GM21360 (cell line): Measurements from ENCODE around the gene ZNF574.

ENCODE experiments used
- ATAC-seq: cut with Tn5 transposase; IDR thresholded peaks from one replicate; pipeline ENCODE4 v1.9.1; 2021; ENCODE audit warnings: mild to moderate bottlenecking, moderate library complexity; ENCODE audit not compliant: unreplicated experiment

ZNF574 gene

DNA sequence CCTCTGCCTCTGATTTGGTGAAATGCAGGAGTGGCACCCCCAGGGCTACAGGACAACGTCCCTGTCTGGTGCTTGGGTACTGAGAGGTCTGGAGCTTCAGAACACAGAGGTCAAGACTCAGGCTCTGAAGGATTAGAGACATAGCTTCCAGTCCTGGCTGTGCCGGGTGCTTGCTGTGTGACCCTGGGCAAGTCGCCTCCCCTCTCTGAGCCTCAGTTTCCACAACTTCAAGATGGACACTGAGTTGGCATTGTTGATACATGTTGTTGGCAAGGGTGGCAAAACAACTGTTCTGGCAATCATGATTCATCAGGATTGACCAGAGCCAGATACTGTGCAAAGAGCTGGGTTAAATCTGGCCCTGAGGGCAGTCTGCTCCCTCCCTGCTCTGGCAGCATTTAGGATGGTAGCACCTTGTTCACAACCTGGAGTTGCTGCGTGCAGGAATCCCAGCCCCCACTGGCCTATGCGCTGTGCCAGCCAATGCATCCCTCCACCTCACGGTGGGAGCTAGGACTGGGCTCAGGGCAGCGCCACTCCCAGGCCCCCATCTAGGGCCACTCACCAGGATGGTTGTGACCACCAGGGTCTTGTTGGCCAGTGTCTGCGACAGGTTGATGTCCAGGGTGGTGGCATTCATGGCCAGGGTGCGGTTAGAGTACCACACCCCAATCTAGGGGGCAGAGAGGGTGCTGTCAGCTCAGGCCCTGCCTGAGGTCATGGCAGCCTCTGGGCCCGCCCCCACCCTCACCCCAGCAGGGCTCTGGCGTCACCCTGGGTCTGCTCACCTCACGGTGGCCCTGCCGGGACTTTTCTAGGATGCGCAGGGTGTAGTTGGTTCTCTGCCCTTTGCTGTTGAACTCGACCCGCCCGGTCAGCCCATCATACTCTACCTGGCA is 22.7 kb upstream of the ZNF574 start:
- no peak for ATAC-seq

GRCh38 chr19:42054205-42054604 is 21.8 kb upstream of the ZNF574 start:
- ATAC-seq = no peak

DNA sequence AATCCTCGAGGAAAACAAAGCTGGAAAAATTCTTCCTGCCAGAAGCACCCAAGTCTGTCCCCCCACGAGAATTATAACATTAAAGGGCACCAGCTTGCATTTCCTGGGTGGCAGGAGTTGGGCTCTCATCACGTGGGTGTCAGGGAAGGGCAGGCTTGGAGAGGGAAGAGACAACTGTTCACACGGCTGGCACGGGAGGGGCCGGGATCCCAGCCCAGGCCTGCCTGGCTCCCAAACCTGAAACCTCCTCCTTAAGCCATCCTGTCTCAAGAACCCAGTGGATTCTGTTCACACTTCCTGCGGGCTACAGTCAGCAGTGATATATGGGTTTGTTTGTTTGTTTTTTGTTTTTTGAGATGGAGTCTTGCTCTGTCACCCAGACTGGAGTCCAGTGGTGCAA is 18.1 kb upstream of the ZNF574 start:
- no peak for ATAC-seq

DNA sequence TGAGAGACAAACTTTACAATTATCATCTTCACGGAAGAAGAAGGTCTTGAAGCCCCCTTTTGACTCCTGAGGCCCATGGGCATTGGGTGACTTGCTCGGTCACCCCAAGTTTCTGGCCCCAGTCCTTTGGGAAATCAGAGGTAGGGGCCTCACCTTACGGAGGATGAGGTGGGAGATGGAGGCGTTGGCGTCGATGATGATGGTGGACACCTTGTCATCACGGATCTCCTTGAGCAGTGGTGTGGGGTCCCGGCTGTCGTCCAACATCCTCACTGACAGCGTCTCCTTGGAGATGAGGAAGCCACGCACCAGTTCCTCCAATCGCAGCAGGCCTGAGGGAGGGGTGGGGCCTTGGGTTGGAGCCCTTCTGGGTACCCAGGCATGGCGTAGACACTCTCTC is 16.8 kb upstream of the ZNF574 start:
- no peak for ATAC-seq

- no peak for ATAC-seq
Observed at GRCh38 chr19:42060117-42060516, 15.8 kb upstream of the ZNF574 start.

DNA sequence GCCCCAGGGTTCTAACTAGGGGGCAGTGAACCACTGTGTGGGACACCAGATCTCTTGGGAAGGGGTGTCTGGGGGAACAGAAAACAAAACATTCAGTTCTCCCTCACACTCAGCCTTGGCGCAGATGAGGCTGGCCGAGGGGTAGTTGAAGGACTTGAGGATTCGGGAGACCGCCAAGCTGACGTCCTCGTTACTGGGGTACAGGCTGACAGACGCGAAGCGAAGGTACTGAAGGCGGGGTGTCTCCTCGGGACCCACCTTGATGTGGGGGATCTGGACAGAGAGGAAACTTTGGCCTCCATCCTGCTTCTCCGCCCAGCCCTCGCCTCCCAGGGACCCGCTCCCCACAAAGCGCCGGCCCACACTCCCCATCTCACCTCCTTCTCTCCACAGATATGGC is 13.6 kb upstream of the ZNF574 start:
- ATAC-seq = no peak

GRCh38 chr19:42064432-42064831 is 11.5 kb upstream of the ZNF574 start:
- ATAC-seq = no peak

GRCh38 chr19:42065051-42065450 is 10.9 kb upstream of the ZNF574 start:
- no peak for ATAC-seq

GRCh38 chr19:42065511-42065910 is 10.5 kb upstream of the ZNF574 start:
- ATAC-seq = no peak

DNA sequence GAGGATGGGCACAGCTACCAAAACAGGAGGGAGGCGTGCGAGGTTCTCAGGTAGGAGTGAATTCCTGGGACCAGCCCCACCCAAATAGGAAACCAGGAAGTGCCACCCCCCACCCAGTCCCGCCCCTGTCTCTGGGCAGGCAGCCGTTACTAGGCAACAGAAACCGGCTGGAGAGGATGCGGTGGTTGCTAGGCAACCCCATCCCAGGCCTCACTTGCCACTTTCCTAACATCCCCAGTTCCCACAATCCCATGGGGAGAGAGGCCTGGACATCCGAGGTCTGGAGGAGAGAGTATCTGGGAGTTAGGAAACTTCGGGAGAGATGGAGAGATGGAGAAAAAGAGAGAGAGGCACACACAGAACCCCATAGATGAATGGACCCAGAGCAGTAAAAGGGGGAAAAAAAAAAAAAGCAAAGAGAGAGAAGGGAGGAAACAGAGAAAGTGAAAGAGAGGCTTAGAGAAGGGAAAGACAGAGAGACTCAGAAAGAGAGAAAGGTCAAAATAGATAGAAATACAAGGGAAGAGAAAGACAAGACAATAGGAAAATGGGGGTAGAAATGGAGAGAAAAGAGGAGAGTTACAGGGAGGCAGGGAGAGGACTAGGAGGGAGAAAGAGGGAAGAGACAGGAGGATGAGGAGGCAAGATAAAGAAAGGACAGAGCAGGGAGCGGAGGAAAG is 9.8 kb upstream of the ZNF574 start:
- no peak for ATAC-seq

DNA sequence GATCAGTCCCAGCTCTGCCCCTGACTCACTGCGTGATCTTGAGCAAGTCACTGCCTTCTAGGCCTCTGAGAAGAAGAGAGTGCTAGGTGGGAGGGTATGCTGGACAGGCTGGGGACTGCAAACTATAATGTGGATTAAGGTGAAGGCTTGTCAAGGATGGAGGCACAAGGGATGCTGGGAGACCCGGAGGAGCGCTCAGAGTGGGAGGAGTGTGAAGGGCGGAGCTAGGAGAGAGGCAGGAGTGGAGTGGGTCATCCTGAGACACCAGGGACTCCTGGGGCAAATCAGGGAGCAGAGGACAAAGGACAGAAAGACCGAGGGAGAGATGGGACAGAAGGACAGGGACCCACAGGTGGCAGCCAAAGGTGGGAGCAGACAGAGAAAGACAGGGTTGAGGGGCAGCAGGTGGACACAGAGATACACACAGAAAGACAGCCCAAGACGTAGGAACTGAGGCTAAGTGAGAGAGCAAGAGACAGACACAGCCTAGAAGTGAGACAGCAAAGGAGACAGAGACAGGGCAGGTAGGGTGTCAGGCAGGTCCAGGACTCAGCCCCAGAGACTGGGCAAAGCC is 8.6 kb upstream of the ZNF574 start:
- ATAC-seq = no peak

GRCh38 chr19:42068361-42068755 is 7.6 kb upstream of the ZNF574 start:
- ATAC-seq = no peak

GRCh38 chr19:42068756-42069571 is 7.0 kb upstream of the ZNF574 start:
- no peak for ATAC-seq

GRCh38 chr19:42069619-42070351 is 6.2 kb upstream of the ZNF574 start, which contains the start of gene GRIK5:
Gene GRIK5 (minus strand): TSS chr19:42070206. CDS start chr19:42065770, 4,436 bp downstream.
- no peak for ATAC-seq

DNA sequence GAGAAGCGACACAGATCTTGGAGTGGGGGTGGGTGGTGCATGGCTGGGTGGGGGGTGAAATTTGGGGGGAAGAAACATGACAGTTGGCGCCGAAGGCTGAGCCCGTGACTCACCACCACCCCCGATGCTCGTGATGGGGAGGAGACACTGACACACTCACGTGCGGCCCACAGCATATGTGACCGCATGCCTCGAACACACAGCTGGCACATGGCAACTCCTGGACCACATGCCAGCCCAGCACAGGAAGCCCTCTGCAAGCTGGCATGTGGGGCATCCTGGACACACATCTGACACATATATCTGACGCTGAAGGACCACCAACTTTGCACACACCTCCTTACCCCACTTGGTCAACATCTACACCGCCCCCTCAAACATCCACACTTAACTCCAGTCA is 4.7 kb upstream of the ZNF574 start:
- ATAC-seq = no peak

DNA sequence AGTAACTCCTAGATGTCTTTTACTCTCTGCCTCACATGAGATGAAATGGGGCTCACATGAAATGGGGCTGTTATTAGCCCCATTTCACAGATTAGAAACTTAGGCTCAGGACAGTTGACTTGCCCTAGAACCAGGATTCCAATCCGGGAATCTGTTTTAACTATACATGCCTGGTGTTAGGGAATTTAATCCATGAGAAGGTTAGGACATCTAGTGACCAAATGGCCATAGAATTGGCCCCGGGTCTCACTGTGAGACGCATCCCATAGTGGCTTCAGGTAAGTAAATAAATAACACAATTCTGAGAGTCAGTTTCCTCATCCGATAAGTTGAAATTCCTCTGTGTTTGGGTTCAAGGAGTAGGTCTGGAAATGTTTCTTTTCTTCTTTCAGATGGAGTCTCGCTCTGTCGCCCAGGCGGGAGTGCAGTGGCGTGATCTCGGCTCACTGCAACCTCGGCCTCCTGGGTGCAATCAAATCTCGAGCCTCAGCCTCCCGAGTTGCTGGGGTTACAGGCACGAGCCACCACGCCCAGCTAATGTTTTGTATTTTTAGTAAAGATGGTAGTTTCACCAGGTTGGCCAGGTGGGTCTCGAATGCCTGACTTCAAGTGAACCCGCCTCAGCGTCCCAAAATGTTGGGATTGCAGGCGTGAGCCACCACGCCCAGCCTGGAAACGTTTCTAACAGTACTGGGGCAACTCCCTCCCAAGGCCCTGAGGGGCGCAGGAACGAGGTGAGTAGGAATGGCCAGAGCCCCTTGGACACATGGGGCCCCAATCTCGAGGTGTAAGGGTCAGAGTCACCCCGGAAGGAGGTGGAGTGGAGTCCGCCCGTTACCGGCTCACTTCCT is 1.2 kb upstream of the ZNF574 start:
- ATAC-seq = no peak

GRCh38 chr19:42075364-42075615 is 676 bp upstream of the ZNF574 start:
- no peak for ATAC-seq

GRCh38 chr19:42076380-42076944 is 496 bp downstream of the ZNF574 start:
- no peak for ATAC-seq

DNA sequence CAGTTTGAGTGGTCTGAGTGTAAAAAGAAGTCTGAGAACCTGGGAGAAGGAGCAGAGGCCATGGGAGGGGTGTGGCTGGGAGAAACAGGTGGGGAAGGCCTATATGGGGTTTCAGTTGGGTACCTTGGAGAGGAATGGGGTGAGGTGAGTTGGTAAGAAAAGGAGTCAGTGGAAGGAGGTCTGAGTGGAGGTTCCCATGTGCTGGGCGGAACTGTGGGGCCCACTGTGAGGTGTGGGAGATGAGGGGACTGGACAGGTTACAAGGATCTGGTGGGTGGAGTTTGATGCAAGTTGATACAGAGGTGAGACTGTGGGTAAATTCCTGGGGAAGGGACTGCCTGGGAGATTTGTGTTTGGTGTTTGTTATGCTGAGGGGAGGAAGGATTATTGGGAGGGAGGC is 2.1 kb downstream of the ZNF574 start:
- ATAC-seq = no peak
